ENCODE measurements around the gene ODF4. TPM values are rescaled to one million over a fixed set of nuclear protein-coding genes. Genes with fewer than 3 reads are reported as not detected.

ODF4 gene
- total RNA-seq, 1 donor from 2014 or later = not detected

GRCh38 chr17:8360260-8360659, 20.6 kb downstream of the ODF4 start:
- Histone ChIP-seq H3K27me3 (ENCODE audit: low read depth) (no peaks in the 10 kb centered on the region), H3K36me3 (peaks cover 5% of the 10 kb centered on the region), H3K4me1 (peaks cover 48% of the 10 kb centered on the region), H3K27ac (replicated peaks) (peak overlapping the region; percentile 76), H3K4me3 (peak overlapping the region; percentile 16), H3K9me3 (replicated peaks) (no peaks in the 10 kb centered on the region)
- intact Hi-C loops (cut with micrococcal nuclease) = loop anchor here (10.0 kb wide), 1 partner anchor 45 kb away; the partner anchor contains the start of gene ARHGEF15
- TF ChIP-seq, protein P1, sequence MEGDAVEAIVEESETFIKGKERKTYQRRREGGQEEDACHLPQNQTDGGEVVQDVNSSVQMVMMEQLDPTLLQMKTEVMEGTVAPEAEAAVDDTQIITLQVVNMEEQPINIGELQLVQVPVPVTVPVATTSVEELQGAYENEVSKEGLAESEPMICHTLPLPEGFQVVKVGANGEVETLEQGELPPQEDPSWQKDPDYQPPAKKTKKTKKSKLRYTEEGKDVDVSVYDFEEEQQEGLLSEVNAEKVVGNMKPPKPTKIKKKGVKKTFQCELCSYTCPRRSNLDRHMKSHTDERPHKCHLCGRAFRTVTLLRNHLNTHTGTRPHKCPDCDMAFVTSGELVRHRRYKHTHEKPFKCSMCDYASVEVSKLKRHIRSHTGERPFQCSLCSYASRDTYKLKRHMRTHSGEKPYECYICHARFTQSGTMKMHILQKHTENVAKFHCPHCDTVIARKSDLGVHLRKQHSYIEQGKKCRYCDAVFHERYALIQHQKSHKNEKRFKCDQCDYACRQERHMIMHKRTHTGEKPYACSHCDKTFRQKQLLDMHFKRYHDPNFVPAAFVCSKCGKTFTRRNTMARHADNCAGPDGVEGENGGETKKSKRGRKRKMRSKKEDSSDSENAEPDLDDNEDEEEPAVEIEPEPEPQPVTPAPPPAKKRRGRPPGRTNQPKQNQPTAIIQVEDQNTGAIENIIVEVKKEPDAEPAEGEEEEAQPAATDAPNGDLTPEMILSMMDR (IDR thresholded peaks at IDR 0.05; ENCODE audit: borderline replicate concordance) = no peak
- DNase-seq = no peak

- peak overlapping the region; percentile 76 for H3K27ac ChIP-seq (replicated peaks)
Measured at GRCh38 chr17:8360751-8361150, 21.1 kb downstream of the ODF4 start.

GRCh38 chr17:8362651-8363332, 23.2 kb downstream of the ODF4 start:
- H3K27ac ChIP-seq (replicated peaks) = peak overlapping the region; percentile 76
- H3K36me3 ChIP-seq = peaks cover 5% of the 10 kb centered on the region
- peaks cover 70% of the 10 kb centered on the region for H3K4me1 ChIP-seq
- H3K4me3 ChIP-seq = no peak overlapping the region
- no peaks in the 10 kb centered on the region for H3K27me3 ChIP-seq (ENCODE audit: low read depth)
- no peak for DNase-seq
- TF ChIP-seq, protein P1 (IDR thresholded peaks at IDR 0.05; ENCODE audit: borderline replicate concordance) = no peak
- H3K9me3 ChIP-seq (replicated peaks) = no peaks in the 10 kb centered on the region
- intact Hi-C loops (cut with micrococcal nuclease) = loop anchor here (10.0 kb wide), 1 partner anchor 48 kb away; the partner anchor contains the start of gene ARHGEF15

More at GRCh38 chr17:8360751-8361150, 21.1 kb downstream of the ODF4 start:
- Histone ChIP-seq H3K9me3 (replicated peaks) (no peaks in the 10 kb centered on the region), H3K4me1 (peaks cover 53% of the 10 kb centered on the region), H3K36me3 (peaks cover 5% of the 10 kb centered on the region), H3K27me3 (ENCODE audit: low read depth) (no peaks in the 10 kb centered on the region), H3K4me3 (peak overlapping the region; percentile 16)
- DNase-seq = no peak
- intact Hi-C loops (cut with micrococcal nuclease) = loop anchor here (10.0 kb wide), 1 partner anchor 46 kb away; the partner anchor contains the start of gene ARHGEF15
- TF ChIP-seq, protein P1 (IDR thresholded peaks at IDR 0.05; ENCODE audit: borderline replicate concordance) = no peak

- H3K4me3 ChIP-seq = no peak overlapping the region
- peaks cover 57% of the 10 kb centered on the region for H3K4me1 ChIP-seq
- DNase-seq = no peak
- H3K27ac ChIP-seq (replicated peaks) = peak overlapping the region; percentile 74
- TF ChIP-seq, protein P1 (IDR thresholded peaks at IDR 0.05; ENCODE audit: borderline replicate concordance) = no peak
- H3K27me3 ChIP-seq (ENCODE audit: low read depth) = no peaks in the 10 kb centered on the region
- peaks cover 28% of the 10 kb centered on the region for H3K36me3 ChIP-seq
- intact Hi-C loops (cut with micrococcal nuclease) = loop anchor here (10.0 kb wide), 1 partner anchor 50 kb away; the partner anchor contains the start of gene ARHGEF15
- H3K9me3 ChIP-seq (replicated peaks) = no peaks in the 10 kb centered on the region
Measured at GRCh38 chr17:8365143-8365542, 25.5 kb downstream of the ODF4 start.

- peaks cover 39% of the 10 kb centered on the region for H3K36me3 ChIP-seq
- DNase-seq = no peak
- H3K27ac ChIP-seq (replicated peaks) = peak overlapping the region; percentile 74
- no peaks in the 10 kb centered on the region for H3K9me3 ChIP-seq (replicated peaks)
- peaks cover 57% of the 10 kb centered on the region for H3K4me1 ChIP-seq
- TF ChIP-seq, protein P1 (IDR thresholded peaks at IDR 0.05; ENCODE audit: borderline replicate concordance) = no peak
- no peak overlapping the region for H3K4me3 ChIP-seq
- intact Hi-C loops (cut with micrococcal nuclease) = loop anchor here (10.0 kb wide), 1 partner anchor 51 kb away; the partner anchor contains the start of gene ARHGEF15
- no peaks in the 10 kb centered on the region for H3K27me3 ChIP-seq (ENCODE audit: low read depth)
Measured at GRCh38 chr17:8366231-8366630, 26.6 kb downstream of the ODF4 start.
